NCI-H2227 treated with DMSO at 0.1 percent for 48 hours (cell line): ENCODE results near the gene SMOC2.

Source experiments
- DNase-seq: peaks from one replicate; lab custom pipeline; 2025; lab: John Stamatoyannopoulos, UW

SMOC2 gene, protein sequence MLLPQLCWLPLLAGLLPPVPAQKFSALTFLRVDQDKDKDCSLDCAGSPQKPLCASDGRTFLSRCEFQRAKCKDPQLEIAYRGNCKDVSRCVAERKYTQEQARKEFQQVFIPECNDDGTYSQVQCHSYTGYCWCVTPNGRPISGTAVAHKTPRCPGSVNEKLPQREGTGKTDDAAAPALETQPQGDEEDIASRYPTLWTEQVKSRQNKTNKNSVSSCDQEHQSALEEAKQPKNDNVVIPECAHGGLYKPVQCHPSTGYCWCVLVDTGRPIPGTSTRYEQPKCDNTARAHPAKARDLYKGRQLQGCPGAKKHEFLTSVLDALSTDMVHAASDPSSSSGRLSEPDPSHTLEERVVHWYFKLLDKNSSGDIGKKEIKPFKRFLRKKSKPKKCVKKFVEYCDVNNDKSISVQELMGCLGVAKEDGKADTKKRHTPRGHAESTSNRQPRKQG

GRCh38 chr6:168440520-168441433 lies at the start of gene SMOC2:
SMOC2 (plus strand) TSS chr6:168441184; CDS start chr6:168441371, 187 bp downstream.
- no peak for DNase-seq

DNA sequence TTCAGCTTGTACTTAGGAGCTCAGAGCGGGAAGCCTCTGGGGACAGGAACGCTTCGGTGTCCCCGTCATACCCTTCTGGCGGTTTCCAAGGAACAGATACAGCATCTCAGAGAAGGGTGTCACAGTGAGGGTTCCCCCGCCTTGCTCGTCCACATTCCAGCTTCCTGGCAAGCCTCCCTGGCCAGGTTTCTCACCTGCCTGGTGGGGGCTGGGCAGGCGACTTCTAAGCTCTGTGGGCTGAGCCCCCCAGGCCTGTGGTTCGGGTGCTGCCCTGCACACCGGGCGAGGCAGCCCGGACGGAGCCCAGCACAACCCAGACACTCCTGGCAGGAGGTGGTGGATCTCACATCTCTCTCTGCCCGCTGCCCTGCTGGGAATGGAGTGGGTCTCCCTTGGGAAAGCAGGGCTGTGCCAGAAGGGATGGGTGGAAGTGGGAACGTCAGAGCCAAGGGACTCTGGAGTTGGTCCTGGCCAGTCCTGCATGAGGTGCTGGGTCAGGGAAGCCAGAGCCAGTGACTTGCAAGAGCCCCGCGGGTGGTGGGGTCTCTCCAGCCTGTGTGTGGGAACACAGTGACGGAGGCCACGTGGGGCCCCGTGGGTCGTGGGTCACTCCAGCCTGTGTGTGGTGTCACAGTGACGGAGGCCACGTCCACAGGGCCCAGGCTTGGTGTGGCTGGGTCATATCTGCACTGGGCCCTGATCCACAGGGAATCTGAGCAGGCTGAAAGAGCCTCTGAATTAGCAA lies 47.7 kb upstream of the SMOC2 start:
- no peak for DNase-seq

GRCh38 chr6:168394606-168395005 lies 46.4 kb upstream of the SMOC2 start:
- no peak for DNase-seq

GRCh38 chr6:168395983-168396382 lies 45.0 kb upstream of the SMOC2 start:
- DNase-seq = no peak

DNA sequence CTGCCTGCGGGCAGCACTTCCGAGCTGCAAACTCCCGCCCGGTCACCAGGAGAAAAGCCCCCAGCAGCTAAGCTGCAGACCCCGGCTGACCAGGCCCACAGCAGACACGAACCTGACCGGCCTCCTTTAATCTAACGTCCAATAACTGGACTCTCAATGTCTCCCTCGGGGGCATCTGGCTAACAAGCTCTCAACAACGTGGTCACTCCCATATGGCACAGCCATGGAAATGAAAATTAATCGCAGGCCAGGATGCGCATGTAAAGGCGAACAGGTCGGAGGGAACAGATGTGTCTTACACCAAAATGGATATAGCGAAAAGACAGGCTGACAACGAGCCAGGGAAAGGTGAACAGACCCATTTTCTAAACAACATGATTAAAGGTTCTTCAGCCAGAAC lies 44.4 kb upstream of the SMOC2 start:
- no peak for DNase-seq

DNA sequence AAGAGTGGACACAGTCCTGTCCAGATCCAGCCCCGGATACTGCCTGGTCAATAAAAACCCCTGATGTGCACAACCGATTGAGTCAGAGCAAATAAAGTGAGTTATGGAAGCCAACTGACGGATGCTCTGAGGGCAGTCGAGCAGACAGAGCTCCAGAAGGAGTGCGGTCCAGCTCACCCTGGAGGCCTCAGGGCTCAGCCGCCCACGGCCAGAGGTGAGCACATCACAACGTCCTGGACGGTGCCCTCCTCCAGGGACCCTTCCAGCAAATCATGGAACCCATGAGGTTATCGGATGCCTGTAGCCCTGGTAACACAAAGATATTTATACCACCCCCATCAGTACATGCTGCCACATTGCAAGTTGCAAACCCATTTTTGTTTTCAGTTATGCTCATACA lies 44.0 kb upstream of the SMOC2 start:
- DNase-seq = no peak

GRCh38 chr6:168400037-168400436 lies 40.9 kb upstream of the SMOC2 start:
- DNase-seq = no peak

DNA sequence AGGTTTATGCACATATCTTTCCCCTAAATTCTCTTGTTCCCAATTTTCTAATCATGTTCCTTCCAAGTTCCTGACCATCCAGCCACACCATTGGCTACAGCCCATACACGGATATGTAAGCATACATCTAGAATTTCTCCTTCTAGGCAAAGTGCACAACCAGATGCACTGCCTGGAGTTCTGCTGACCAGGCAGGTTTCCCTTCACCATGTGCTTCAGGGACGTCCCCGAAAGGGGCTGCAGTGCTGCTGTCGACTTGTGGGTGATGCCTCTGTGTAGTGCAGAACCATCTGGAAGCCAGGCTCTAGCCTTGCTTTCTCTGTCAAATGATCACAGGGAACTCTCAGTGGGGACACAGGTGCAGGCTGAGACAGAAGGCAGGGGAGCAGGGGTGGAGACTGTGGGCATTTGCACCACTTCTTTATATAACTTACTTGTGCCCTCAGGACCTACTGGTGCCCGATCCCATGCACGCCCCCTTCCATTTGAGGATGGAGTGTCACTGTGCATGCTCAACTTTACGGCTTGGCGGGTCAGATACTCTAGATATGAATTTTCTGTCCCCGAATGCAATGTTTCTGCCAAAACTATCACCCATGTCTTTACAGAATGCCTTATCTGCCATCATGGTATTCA lies 37.5 kb upstream of the SMOC2 start:
- no peak for DNase-seq

DNA sequence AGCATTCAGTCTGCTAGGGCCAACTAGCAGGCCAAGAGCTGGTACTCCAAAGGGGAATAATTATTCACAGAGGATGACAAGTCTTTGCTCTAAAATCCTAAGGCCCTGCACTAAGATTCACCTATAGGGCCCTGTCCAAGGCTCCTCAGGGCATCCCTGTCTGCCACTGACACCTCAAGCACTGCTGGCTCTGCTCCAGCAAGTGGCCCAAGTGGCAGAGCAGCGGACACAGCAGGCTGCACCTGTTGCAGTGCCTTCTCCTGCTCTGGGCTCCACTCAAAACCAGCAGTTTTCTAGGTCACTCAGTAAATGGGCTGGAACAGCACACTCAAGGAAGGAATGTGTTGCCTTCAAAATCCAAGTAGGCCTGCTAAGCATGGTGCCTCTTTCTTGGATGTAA lies 36.4 kb upstream of the SMOC2 start:
- no peak for DNase-seq

DNA sequence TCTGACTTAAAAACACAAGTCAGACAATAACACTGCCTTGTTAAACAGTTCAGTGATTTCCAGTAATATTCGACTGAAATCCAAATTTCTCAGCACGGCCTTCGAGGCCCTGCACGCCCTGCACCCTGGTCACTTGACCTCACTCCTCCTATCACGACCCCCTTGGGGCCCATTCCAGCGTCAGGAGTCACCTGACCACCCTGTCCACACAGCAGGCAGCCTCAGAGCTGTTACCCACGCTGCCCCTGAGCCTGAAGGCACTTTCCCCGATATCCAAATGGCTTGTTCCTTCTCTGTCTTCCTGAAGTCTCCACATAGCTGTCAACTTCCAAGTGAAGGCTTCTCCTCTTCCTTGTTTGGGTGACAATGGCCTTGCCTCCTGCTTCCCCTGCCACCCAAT lies 33.1 kb upstream of the SMOC2 start:
- DNase-seq = no peak

GRCh38 chr6:168408504-168409136 lies 32.4 kb upstream of the SMOC2 start:
- no peak for DNase-seq

GRCh38 chr6:168410035-168410434 lies 30.9 kb upstream of the SMOC2 start:
- DNase-seq = no peak

DNA sequence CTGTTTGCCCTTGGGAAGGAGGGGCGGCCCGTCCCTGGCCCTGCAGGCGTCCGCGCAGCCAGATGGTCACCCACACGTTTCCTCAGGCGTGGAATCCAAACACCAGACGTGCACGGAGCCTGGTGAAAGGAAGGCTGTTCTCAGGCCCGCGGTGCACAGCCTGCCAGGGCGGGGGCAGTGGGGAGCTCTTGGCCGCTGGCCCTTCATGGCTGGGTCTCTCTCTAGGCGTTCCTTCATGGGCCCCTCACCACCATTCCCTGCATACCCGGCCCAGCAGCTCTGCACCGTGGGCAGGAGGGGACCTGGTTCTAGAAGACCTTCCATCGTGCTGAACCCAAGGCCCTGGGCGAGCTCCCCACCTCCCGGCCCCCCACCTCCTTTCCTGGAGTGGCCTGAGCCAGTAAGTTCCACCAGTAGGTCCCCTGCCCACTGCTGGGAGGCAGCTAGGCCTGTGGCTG lies 30.4 kb upstream of the SMOC2 start:
- DNase-seq = no peak

- no peak for DNase-seq
These were observed 29.9 kb upstream of the SMOC2 start for GRCh38 chr6:168411130-168411529.

GRCh38 chr6:168411793-168412192 lies 29.2 kb upstream of the SMOC2 start:
- no peak for DNase-seq

DNA sequence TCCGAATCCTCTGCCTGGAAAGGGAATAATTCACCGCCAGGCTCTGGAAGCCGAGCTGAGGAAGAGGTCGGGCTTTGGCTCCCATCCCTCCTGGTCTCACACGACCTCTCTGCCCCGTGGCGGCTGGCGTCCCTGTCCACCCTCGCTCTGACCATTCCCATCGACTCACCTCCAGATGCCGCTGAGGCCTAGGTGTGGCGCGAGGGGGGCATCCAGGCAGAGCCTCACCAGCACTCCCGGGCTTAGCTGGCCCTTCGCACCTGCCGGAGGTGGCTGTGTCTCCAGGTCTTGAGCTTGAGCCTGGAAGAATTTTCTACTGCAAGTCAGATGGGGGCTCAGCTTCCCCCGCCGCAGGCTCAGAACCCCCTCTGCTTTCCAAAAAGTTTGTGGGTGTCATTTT lies 28.5 kb upstream of the SMOC2 start:
- DNase-seq = no peak

- no peak for DNase-seq
These were observed 27.8 kb upstream of the SMOC2 start for GRCh38 chr6:168413018-168413720.

- no peak for DNase-seq
These were observed 27.1 kb upstream of the SMOC2 start for GRCh38 chr6:168413856-168414255.

DNA sequence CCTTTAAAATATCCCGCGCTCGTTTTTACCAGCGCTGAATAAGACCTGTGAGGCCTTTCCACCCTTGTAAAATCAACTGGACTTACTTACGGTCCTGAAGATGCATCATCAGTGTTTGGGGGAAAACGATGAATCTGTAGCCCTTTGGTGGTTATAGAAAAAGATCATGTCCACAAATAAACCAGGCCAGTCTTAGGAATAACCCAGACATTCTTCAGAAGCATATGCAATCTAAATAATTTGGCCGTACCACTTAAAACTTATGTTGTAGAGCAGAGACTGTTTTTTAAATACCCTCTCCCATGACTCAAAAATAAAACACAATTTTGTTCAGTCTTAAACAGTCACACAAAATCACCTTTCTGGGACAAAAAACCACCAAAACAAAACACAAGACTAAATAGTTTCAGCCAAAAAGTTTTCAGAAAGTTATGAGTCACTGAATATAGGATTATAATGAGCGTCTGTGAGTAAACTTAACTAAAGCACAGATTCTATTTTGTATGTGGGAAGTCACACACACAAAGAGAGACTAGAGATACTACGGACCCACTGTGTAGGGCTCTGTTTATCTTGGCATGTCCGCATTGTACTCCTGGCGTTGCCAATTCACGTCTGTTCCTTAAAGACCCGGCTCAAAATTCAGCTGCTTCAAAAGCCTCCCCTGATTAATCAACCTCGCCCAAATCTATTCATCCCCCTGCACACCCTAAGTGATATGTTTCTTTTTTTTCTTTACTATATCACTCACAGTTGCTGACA lies 26.5 kb upstream of the SMOC2 start:
- no peak for DNase-seq
